HL-60 (cell line): ENCODE results near the gene ARHGEF37.
A peak's percentile ranks its signal among the peaks of the same experiment; 100 is the strongest.
"Not testable (repeated sequence)": the region's sequence is repeated elsewhere in the genome, so short reads cannot be mapped to it uniquely, and the experiment has no call there.

ENCODE experiments used
- DNase-seq, 2 experiments: peaks; one replicate each; pipeline ENCODE4 v3.0.0-alpha.2; 2010 to 2020; ENCODE audit warnings: low read depth in 1 of 2, low spot score in 1 of 2
- H3K27ac ChIP-seq: fragments of 250-450 bp; sonication (Bioruptor Pico); replicated peaks from 2 replicates; pipeline ENCODE4 v1.5.1; 2020; ENCODE audit warnings: mild to moderate bottlenecking, moderate library complexity
- H3K27me3 ChIP-seq: fragments of 250-450 bp; sonication (Bioruptor Pico); 2 replicates; pipeline ENCODE4 v1.5.1; 2021; ENCODE audit warnings: mild to moderate bottlenecking, moderate library complexity; ENCODE audit not compliant: insufficient read depth, poor library complexity, severe bottlenecking
- H3K4me3 ChIP-seq: replicated peaks from 2 replicates; pipeline ENCODE4 v1.5.1; 2011; ENCODE audit warnings: mild to moderate bottlenecking, control low read depth, low read length; ENCODE audit not compliant: insufficient read depth
- GABPA ChIP-seq: IDR thresholded peaks from 2 replicates; pipeline ENCODE4 v1.6.1; 2012; ENCODE audit warnings: low read depth
- POLR2AphosphoS5 ChIP-seq: IDR thresholded peaks from 2 replicates; pipeline ENCODE4 v1.6.1; 2012; ENCODE audit warnings: low read depth
- SPI1 ChIP-seq: IDR thresholded peaks from 2 replicates; pipeline ENCODE4 v1.6.1; 2012; ENCODE audit warnings: low read depth, mild to moderate bottlenecking, borderline replicate concordance
- long read RNA-seq: library from polyadenylated mRNA; unstranded; transcript quantifications from one replicate; pipeline ENCODE4 v2.0.0, GENCODE V29; 2020
- TF ChIP-seq, protein P1 (sequence below): IDR thresholded peaks from one replicate; pipeline ENCODE4 v1.5.1; 2011; ENCODE audit warnings: low read length, control low read depth, inconsistent platforms; ENCODE audit not compliant: insufficient read depth
- TF ChIP-seq, protein P2 (sequence below): IDR thresholded peaks from 2 replicates; pipeline ENCODE4 v1.6.1; 2012; ENCODE audit warnings: low read depth; ENCODE audit not compliant: insufficient replicate concordance

The ARHGEF37 gene, protein sequence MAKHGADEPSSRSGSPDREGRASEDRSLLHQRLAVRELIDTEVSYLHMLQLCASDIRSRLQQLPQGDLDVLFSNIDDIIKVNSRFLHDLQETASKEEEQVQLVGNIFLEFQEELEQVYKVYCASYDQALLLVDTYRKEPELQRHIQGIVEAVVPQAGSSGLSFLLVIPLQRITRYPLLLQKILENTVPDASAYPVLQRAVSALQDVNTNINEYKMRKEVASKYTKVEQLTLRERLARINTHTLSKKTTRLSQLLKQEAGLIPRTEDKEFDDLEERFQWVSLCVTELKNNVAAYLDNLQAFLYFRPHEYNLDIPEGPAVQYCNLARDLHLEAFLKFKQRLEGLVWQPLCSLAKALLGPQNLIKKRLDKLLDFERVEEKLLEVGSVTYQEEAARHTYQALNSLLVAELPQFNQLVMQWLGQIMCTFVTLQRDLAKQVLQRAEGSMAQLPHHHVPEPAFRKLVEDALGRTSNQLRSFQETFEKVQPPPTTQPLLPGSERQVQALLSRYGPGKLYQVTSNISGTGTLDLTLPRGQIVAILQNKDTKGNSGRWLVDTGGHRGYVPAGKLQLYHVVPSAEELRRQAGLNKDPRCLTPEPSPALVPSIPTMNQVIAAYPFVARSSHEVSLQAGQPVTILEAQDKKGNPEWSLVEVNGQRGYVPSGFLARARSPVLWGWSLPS
- long read RNA-seq, partial matches to known transcripts, result 0 of 1 reads
- long read RNA-seq, other reads (novel, unspliced or antisense), result 1 of 1 reads

DNA sequence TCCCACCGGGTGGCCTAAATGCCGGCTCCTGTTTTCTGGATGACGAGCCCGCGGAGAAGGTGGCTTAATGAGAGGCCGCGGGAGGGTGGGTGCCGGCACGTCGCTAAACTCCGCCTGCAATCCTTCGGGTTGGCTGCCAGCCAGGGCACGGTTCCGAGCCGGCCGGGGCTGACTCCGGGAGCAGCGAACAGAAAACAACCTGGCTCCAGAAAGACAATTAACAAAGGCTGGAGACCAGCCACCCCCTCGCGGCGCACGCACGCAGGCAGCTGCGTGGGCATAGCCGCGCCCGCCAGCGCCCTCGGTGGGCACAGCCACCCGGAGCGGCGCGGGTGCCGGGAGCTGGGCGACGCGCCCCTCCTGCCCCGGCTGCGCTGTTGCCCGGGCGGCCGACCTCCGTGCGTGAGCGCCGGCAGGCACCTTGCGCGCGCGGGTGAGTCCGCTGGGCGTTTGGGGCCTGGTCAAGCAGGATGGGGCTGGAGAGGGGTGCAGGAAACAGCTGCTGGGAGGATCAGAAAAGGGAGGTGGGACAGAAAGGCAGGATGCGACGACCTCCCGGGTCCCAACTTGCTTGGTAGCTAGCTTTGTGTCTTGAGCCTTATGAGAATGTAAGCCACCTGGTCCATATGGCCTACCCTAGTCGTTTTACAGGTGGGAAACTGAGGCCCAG lies at the start of gene ARHGEF37:
ARHGEF37 (plus strand) TSS at position 307 of the 670 bp plus-strand sequence. CDS start 16,272 bp downstream, outside the sequence.
- Histone ChIP-seq H3K27ac (no peak within 1 kb of the TSS), H3K4me3 (peak within 1 kb of the TSS; percentile 25), H3K27me3 (peaks cover 28% of the 10 kb centered on the region)
- TF ChIP-seq SPI1 (no peak), GABPA (no peak), POLR2AphosphoS5 (no peak)
- TF ChIP-seq, protein P1, sequence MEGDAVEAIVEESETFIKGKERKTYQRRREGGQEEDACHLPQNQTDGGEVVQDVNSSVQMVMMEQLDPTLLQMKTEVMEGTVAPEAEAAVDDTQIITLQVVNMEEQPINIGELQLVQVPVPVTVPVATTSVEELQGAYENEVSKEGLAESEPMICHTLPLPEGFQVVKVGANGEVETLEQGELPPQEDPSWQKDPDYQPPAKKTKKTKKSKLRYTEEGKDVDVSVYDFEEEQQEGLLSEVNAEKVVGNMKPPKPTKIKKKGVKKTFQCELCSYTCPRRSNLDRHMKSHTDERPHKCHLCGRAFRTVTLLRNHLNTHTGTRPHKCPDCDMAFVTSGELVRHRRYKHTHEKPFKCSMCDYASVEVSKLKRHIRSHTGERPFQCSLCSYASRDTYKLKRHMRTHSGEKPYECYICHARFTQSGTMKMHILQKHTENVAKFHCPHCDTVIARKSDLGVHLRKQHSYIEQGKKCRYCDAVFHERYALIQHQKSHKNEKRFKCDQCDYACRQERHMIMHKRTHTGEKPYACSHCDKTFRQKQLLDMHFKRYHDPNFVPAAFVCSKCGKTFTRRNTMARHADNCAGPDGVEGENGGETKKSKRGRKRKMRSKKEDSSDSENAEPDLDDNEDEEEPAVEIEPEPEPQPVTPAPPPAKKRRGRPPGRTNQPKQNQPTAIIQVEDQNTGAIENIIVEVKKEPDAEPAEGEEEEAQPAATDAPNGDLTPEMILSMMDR, result no peak
- TF ChIP-seq, protein P2, sequence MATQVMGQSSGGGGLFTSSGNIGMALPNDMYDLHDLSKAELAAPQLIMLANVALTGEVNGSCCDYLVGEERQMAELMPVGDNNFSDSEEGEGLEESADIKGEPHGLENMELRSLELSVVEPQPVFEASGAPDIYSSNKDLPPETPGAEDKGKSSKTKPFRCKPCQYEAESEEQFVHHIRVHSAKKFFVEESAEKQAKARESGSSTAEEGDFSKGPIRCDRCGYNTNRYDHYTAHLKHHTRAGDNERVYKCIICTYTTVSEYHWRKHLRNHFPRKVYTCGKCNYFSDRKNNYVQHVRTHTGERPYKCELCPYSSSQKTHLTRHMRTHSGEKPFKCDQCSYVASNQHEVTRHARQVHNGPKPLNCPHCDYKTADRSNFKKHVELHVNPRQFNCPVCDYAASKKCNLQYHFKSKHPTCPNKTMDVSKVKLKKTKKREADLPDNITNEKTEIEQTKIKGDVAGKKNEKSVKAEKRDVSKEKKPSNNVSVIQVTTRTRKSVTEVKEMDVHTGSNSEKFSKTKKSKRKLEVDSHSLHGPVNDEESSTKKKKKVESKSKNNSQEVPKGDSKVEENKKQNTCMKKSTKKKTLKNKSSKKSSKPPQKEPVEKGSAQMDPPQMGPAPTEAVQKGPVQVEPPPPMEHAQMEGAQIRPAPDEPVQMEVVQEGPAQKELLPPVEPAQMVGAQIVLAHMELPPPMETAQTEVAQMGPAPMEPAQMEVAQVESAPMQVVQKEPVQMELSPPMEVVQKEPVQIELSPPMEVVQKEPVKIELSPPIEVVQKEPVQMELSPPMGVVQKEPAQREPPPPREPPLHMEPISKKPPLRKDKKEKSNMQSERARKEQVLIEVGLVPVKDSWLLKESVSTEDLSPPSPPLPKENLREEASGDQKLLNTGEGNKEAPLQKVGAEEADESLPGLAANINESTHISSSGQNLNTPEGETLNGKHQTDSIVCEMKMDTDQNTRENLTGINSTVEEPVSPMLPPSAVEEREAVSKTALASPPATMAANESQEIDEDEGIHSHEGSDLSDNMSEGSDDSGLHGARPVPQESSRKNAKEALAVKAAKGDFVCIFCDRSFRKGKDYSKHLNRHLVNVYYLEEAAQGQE, result no peak
- peak in 1 of 2 experiments; percentile 5 for DNase-seq

DNA sequence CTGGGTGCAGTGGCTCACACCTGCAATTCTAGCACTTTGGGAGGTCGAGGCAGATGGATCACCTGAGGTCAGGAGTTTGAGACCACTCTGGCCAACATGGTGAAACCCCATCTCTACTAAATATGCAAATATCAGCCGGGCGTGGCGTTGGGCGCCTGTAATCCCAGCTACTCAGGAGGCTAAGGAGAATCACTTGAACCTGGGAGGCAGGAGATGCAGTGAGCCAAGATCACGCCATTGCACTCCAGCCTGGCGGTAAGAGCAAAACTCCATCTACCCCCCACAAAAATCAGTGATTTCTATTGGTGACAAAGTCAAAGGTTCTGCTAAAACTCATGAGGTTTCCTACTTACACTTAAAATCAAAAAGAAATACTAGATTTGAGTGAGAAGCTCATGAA lies 48.9 kb upstream of the ARHGEF37 start:
- DNase-seq, result no peak
- TF ChIP-seq POLR2AphosphoS5, result no peak
- TF ChIP-seq, protein P2, result no peak
- Histone ChIP-seq H3K27ac (no peak overlapping the region), H3K4me3 (no peak overlapping the region), H3K27me3 (no peaks in the 10 kb centered on the region)

DNA sequence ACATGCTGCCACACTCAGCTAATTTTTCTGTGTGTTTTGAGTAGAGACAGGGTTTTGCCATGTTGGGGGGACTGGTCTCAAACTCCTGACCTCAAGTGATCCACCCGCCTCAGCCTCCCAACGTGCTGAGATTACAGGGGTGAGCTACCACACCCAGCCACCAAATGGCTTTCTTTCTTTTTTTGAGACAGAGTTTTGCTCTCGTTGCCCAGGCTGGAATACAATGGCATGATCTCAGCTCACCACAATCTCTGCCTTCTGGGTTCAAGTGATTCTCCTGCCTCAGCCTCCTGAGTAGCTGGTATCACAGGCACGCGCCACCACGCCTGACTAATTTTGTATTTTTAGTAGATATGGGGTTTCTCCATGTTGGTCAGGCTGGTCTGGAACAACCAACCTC lies 45.5 kb upstream of the ARHGEF37 start:
- not testable (repeated sequence) for H3K4me3 ChIP-seq, H3K27ac ChIP-seq, DNase-seq, H3K27me3 ChIP-seq

DNA sequence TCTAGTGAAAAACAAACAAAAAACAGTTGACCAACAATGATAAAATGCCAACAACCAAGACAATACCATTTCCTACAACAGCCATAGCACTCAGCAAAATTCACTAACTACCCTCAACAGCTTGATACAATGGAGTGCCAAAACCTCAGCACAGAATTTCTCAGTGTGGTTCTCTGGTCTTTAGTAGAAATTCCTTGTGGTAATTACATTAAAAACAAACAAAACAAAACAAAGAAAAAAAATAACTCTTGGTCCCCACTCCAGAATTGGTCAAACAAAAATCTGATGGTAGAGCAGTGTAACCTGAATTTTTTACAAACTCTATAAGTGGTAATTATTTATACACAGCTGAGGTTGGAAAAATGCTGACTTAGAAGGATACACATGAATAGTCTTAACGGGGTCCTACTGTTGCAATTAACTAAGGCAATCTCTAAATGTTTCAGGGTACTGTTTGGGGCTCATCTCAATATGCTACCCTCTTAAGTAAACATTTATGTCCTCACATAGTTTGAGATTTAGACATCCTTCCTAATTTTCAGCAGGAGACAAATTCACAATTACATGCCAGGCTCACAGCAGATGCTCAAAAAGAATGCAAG lies 43.8 kb upstream of the ARHGEF37 start:
- TF ChIP-seq, protein P1, result no peak
- TF ChIP-seq SPI1 (no peak), POLR2AphosphoS5 (no peak), GABPA (no peak)
- TF ChIP-seq, protein P2, result no peak
- DNase-seq, result no peak
- no peak overlapping the region for H3K27ac ChIP-seq
- H3K27me3 ChIP-seq, result no peaks in the 10 kb centered on the region
- no peak overlapping the region for H3K4me3 ChIP-seq
